Gastroesophageal sphincter (tissue), 4 donors: ENCODE measurements around the gene KCNB1. TPM values are rescaled to one million over a fixed set of nuclear protein-coding genes. Genes with fewer than 3 reads are reported as not detected.

Experiments used
- ATAC-seq: fragments of 150-250 bp; one replicate; pipeline ENCODE4 v1.9.1; 2016; ENCODE audit warnings: mild to moderate bottlenecking, moderate library complexity
- H3K27ac ChIP-seq, 4 donors: fragments of 200-600 bp; sonication (generic) in 3 of 4; 1 replicate in 3 of 4; 2 replicates in 1 of 4; pipeline ENCODE4 v1.5.1; 2016 to 2019
- H3K27me3 ChIP-seq: fragments of 200-600 bp; sonication (generic); one replicate; pipeline ENCODE4 v1.5.1; 2019
- H3K36me3 ChIP-seq, 2 donors: fragments of 200-600 bp; sonication (generic); one replicate each; pipeline ENCODE4 v1.5.1; 2019; ENCODE audit warnings: control low read depth in 1 of 2
- H3K4me1 ChIP-seq, 3 donors: fragments of 200-600 bp; sonication (generic); 1 replicate in 2 of 3; 2 replicates in 1 of 3; pipeline ENCODE4 v1.5.1; 2016 to 2019; ENCODE audit warnings: control low read depth in 2 of 3
- H3K4me3 ChIP-seq, 2 donors: fragments of 200-600 bp; sonication (generic); one replicate each; pipeline ENCODE4 v1.5.1; 2019; ENCODE audit warnings: mild to moderate bottlenecking in 1 of 2, moderate library complexity in 1 of 2
- H3K9me3 ChIP-seq, 3 donors: fragments of 200-600 bp; sonication (generic); one replicate each; pipeline ENCODE4 v1.5.1; 2017 to 2019; ENCODE audit warnings: control low read depth in 2 of 3
- EP300 ChIP-seq: sonication (generic); formaldehyde crosslinking; IDR thresholded peaks from one replicate; pipeline ENCODE4 v1.6.1; 2017; ENCODE audit warnings: antibody characterized with exemption, mild to moderate bottlenecking
- POLR2A ChIP-seq, 2 donors: fragments of 450-650 bp; IDR thresholded peaks; one replicate each; pipeline ENCODE4 v1.6.1; 2017; ENCODE audit warnings: antibody characterized with exemption in 2 of 2, mild to moderate bottlenecking in 2 of 2, moderate library complexity in 1 of 2
- POLR2AphosphoS5 ChIP-seq: sonication (generic); formaldehyde crosslinking; IDR thresholded peaks from one replicate; pipeline ENCODE4 v1.6.1; 2017; ENCODE audit warnings: antibody characterized with exemption
- WGBS, 2 donors: methylation state at CpG; one replicate each; pipeline ENCODE4 v1.1.5; 2018; ENCODE audit warnings: low coverage in 1 of 2; 5-methylcytosine and 5-hydroxymethylcytosine counted together
- total RNA-seq, 4 donors: library from RNA; depleted of rRNA; stranded (reverse); fragments of >200 nt; gene quantifications; one replicate each; pipeline ENCODE4 v1.1.0, GENCODE V29; 2016
- TF ChIP-seq, protein P1 (sequence below), 4 experiments: fragments of 200-600 bp in 2 of 4; fragments of 450-650 bp in 2 of 4; sonication (generic) in 1 of 4; IDR thresholded peaks; one replicate each; pipeline ENCODE4 v1.5.1; 2017 to 2019; ENCODE audit warnings: antibody characterized with exemption in 4 of 4, mild to moderate bottlenecking in 2 of 4, moderate library complexity in 2 of 4

The KCNB1 gene
- total RNA-seq, 4 donors from 2014 or later, result 26.3 to 44.1 (median 38.0) TPM

GRCh38 chr20:49348563-49348962 is 133.9 kb downstream of the KCNB1 start:
- H3K4me1 ChIP-seq, result peaks cover 3 to 54% (median 11%) of the 10 kb centered on the region in 3 donors
- no peak overlapping the region for H3K4me3 ChIP-seq
- no peak for ATAC-seq
- no peaks in the 10 kb centered on the region for H3K36me3 ChIP-seq
- H3K27me3 ChIP-seq, result no peaks in the 10 kb centered on the region
- peak overlapping the region in 2 of 4 donors; percentile 18 to 85 for H3K27ac ChIP-seq
- TF ChIP-seq POLR2A (IDR thresholded peaks at IDR 0.05) (no peak), EP300 (no peak), POLR2AphosphoS5 (no peak)
- TF ChIP-seq, protein P1, sequence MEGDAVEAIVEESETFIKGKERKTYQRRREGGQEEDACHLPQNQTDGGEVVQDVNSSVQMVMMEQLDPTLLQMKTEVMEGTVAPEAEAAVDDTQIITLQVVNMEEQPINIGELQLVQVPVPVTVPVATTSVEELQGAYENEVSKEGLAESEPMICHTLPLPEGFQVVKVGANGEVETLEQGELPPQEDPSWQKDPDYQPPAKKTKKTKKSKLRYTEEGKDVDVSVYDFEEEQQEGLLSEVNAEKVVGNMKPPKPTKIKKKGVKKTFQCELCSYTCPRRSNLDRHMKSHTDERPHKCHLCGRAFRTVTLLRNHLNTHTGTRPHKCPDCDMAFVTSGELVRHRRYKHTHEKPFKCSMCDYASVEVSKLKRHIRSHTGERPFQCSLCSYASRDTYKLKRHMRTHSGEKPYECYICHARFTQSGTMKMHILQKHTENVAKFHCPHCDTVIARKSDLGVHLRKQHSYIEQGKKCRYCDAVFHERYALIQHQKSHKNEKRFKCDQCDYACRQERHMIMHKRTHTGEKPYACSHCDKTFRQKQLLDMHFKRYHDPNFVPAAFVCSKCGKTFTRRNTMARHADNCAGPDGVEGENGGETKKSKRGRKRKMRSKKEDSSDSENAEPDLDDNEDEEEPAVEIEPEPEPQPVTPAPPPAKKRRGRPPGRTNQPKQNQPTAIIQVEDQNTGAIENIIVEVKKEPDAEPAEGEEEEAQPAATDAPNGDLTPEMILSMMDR (IDR thresholded peaks at IDR 0.05), result no peak
- no peaks in the 10 kb centered on the region for H3K9me3 ChIP-seq
- 100% methylated on average over 2 to 3 of the region's 4 CpGs for WGBS, 2 donors

GRCh38 chr20:49347156-49347555 is 135.3 kb downstream of the KCNB1 start:
- no peaks in the 10 kb centered on the region for H3K27me3 ChIP-seq
- H3K27ac ChIP-seq, result peak overlapping the region in 2 of 4 donors; percentile 9 to 85
- no peak for ATAC-seq
- WGBS, 2 donors, result 96% methylated on average over 9 of the region's 9 CpGs; no CpG with 5 or more reads in 1 of the 2 donors
- no peaks in the 10 kb centered on the region for H3K36me3 ChIP-seq
- H3K4me3 ChIP-seq, result no peak overlapping the region
- TF ChIP-seq, protein P1 (IDR thresholded peaks at IDR 0.05), result no peak
- TF ChIP-seq POLR2AphosphoS5 (no peak), POLR2A (IDR thresholded peaks at IDR 0.05) (no peak), EP300 (no peak)
- H3K4me1 ChIP-seq, result peaks cover 3 to 40% (median 11%) of the 10 kb centered on the region in 3 donors
- no peaks in the 10 kb centered on the region for H3K9me3 ChIP-seq

DNA sequence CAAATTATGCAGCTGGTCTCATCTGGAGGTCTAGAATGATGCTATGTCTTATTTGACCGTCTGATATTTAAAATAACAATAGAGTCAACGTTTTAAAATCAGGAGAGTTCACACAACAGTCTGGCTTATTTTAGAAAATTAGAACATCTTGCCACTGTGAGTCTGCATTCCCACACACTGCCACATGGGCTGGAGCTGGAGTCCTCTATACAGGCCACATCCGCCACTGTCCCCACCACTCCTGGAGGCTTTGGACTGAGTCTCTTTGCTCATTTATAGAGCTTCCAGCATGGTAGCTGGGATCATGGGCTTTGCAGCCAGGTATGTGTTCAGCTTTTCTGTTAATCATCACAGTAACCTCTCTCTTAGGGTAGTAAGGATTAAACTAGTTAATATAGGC is 135.8 kb downstream of the KCNB1 start:
- Histone ChIP-seq H3K4me1 (peaks cover 3 to 37% (median 11%) of the 10 kb centered on the region in 3 donors), H3K36me3 (no peaks in the 10 kb centered on the region), H3K4me3 (no peak overlapping the region), H3K9me3 (no peaks in the 10 kb centered on the region), H3K27ac (peak overlapping the region in 1 of 4 donors; percentile 85), H3K27me3 (no peaks in the 10 kb centered on the region)
- WGBS, 2 donors, result 67 to 80% methylated on average over 1 to 3 of the region's 3 CpGs
- TF ChIP-seq POLR2AphosphoS5, result no peak
- no peak for TF ChIP-seq POLR2A (IDR thresholded peaks at IDR 0.05)
- TF ChIP-seq, protein P1 (IDR thresholded peaks at IDR 0.05), result no peak
- no peak for TF ChIP-seq EP300
- ATAC-seq, result no peak

GRCh38 chr20:49345524-49345923 is 136.9 kb downstream of the KCNB1 start:
- Histone ChIP-seq H3K36me3 (no peaks in the 10 kb centered on the region), H3K9me3 (no peaks in the 10 kb centered on the region), H3K4me3 (no peak overlapping the region), H3K4me1 (peaks cover 3 to 41% (median 11%) of the 10 kb centered on the region in 3 donors), H3K27me3 (no peaks in the 10 kb centered on the region), H3K27ac (peak overlapping the region in 3 of 4 donors; percentile 56 to 85 (median 73))
- TF ChIP-seq EP300, result no peak
- TF ChIP-seq POLR2AphosphoS5, result peak; percentile 12
- TF ChIP-seq, protein P1 (IDR thresholded peaks at IDR 0.05), result no peak
- TF ChIP-seq POLR2A (IDR thresholded peaks at IDR 0.05), result no peak
- WGBS, 2 donors, result 30 to 34% methylated on average over 11 to 14 of the region's 14 CpGs
- ATAC-seq, result peak; percentile 34

DNA sequence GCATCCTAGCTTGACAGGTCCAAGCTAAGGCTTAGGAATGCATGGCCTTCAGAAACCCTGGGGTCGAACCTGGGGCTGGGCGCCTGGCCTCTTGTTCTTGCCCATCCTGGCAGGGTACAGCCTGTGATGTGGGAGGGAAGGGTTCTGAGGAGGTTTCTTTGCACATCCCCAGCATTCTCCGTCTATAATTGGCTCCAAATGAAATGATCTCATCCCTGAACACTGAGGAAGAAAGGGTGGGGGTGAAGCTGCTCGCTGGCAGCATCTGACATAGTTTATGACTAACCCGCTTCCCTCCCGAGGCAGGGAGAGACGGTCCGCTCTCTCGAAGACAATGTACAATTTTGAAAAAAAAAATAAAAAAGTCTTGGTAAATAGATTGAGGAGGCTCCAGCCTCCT is 137.5 kb downstream of the KCNB1 start:
- peak overlapping the region in 3 of 4 donors; percentile 56 to 85 (median 73) for H3K27ac ChIP-seq
- no peaks in the 10 kb centered on the region for H3K9me3 ChIP-seq
- no peaks in the 10 kb centered on the region for H3K27me3 ChIP-seq
- TF ChIP-seq, protein P1 (IDR thresholded peaks at IDR 0.05), result no peak
- no peak for TF ChIP-seq EP300
- TF ChIP-seq POLR2AphosphoS5, result peak; percentile 81
- no peak for TF ChIP-seq POLR2A (IDR thresholded peaks at IDR 0.05)
- no peaks in the 10 kb centered on the region for H3K36me3 ChIP-seq
- WGBS, 2 donors, result 0 to 10% methylated on average over 1 to 4 of the region's 9 CpGs
- no peak overlapping the region for H3K4me3 ChIP-seq
- H3K4me1 ChIP-seq, result peaks cover 3 to 43% (median 11%) of the 10 kb centered on the region in 3 donors
- peak; percentile 94 for ATAC-seq
